ENCODE results near the gene ASCC2. TPM values are rescaled to one million over a fixed set of nuclear protein-coding genes. Genes with fewer than 3 reads are reported as not detected.

The ASCC2 gene
- total and polyA plus RNA-seq, 2 donors (not counting 3 experiments of a cell fraction or from before 2014, with no cell fraction given), result 43.6 to 60.7 TPM

DNA sequence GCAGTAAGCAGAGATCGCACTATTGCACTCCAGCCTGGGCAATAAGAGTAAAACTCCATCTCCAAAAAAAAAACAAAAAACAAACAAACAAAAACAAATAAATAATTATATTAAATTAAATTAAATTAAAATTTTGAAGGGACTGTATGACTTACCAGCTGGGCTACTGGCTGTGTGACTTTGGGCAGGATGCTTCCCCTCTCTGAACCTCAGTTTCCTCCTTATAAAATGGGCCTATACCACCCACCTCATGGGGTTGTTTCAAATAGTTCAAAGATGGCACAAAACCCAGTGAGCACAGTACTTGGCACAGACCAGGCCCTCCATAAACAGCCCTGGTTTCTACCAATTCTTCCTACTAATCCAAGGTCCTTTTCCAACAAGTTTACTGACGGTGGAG, 34.9 kb downstream of the ASCC2 start:
- BruUV-seq (replicated peaks), result no TSS peak
- POLR2A ChIA-PET, result no interaction called here

More for the DNA sequence above, 34.9 kb downstream of the ASCC2 start:
- no peaks in the 10 kb centered on the region for H3K79me2 ChIP-seq (ENCODE audit: control insufficient read depth, insufficient read depth, low read length)
- CTCF ChIA-PET, result interaction anchor here (2.0 kb wide), 1 partner anchor 202 kb away, joined by 7 read pairs; no protein-coding TSS in a partner anchor
- H3K4me2 ChIP-seq (ENCODE audit: insufficient read depth, low read length), result no peak overlapping the region
- H3K9me1 ChIP-seq (replicated peaks; ENCODE audit: control insufficient read depth, extremely low read depth, insufficient read depth, low read length), result no peaks in the 10 kb centered on the region
- no peak overlapping the region for H2AFZ ChIP-seq (ENCODE audit: low read depth, low read length)
- no peak for DNase-seq (ENCODE audit: low read depth, low spot score)
- H4K20me1 ChIP-seq (replicated peaks; ENCODE audit: control insufficient read depth, extremely low read depth, insufficient read depth, low read length), result no peaks in the 10 kb centered on the region
- H3K4me3 ChIP-seq (replicated peaks in 1 of 3; ENCODE audit: insufficient read depth in 1 of 3, low read depth in 1 of 3, low read length in 3 of 3), result no peak overlapping the region
- no peaks in the 10 kb centered on the region for H3K9me3 ChIP-seq (replicated peaks; ENCODE audit: control insufficient read depth, insufficient read depth, low read length)
- no peak overlapping the region for H3K9ac ChIP-seq (replicated peaks; ENCODE audit: extremely low read depth, insufficient read depth, low read length)
- H3K27ac ChIP-seq (ENCODE audit: insufficient read depth, low read depth, low read length), result no peak overlapping the region
- peaks cover 14% of the 10 kb centered on the region for H3K4me1 ChIP-seq (ENCODE audit: control insufficient read depth, extremely low read depth, insufficient read depth, low read length)
- FAIRE-seq, result no peak
- dilution Hi-C loops (cut with MboI; ENCODE audit: extremely low pct_ligation_motif_present, low sequenced_read_pairs) (no loop called here), intact Hi-C loops (cut with micrococcal nuclease) (no loop called here)
- TF ChIP-seq GATA2 (IDR thresholded peaks at IDR 0.05; ENCODE audit: insufficient read depth, insufficient read length, low read depth, low read length) (no peak), EZH2 (IDR thresholded peaks at IDR 0.05; ENCODE audit: borderline replicate concordance, low read depth, low read length, severe bottlenecking) (no peak), POLR2AphosphoS5 (IDR thresholded peaks at IDR 0.05; ENCODE audit: insufficient read depth, low read depth, low read length) (no peak), CTCF (IDR thresholded peaks at IDR 0.05; ENCODE audit: extremely low read depth in 1 of 2, insufficient read depth in 1 of 2, low read depth in 1 of 2, low read length in 2 of 2) (no peak), JUN (IDR thresholded peaks at IDR 0.05; ENCODE audit: borderline replicate concordance, insufficient read depth, insufficient read length, low read depth) (no peak), POLR2A (IDR thresholded peaks at IDR 0.05; ENCODE audit: low read depth, low read length) (no peak), MAX (IDR thresholded peaks at IDR 0.05; ENCODE audit: insufficient read depth, insufficient read length) (no peak), MYC (IDR thresholded peaks at IDR 0.05; ENCODE audit: low read depth, low read length) (no peak), FOS (IDR thresholded peaks at IDR 0.05; ENCODE audit: borderline replicate concordance, insufficient read depth, low read length) (no peak)
- H3K27me3 ChIP-seq (ENCODE audit: control insufficient read depth in 2 of 2, insufficient read depth in 2 of 2, low read length in 2 of 2), result no peaks in the 10 kb centered on the region
- peaks cover 0 to 47% of the 10 kb centered on the region in 2 experiments for H3K36me3 ChIP-seq (ENCODE audit: control insufficient read depth in 2 of 2, extremely low read depth in 1 of 2, insufficient read depth in 2 of 2, low read length in 2 of 2)

Data from endothelial cell of umbilical vein (primary cell).